Stimulated activated CD8-positive, alpha-beta memory T cell treated with anti-CD3 and anti-CD28 coated beads, Interleukin-7, amount 100 ng/mL, for 4 hours (primary cell): ENCODE measurements around the gene LRGUK.

Experiments
- DNase-seq, 2 donors: peaks; one replicate each; pipeline ENCODE4 v3.0.0-alpha.2; 2020; ENCODE audit warnings: low read depth in 2 of 2

LRGUK gene

GRCh38 chr7:134126146-134126545 is 994 bp upstream of the LRGUK start:
- DNase-seq, result no peak

GRCh38 chr7:134126596-134126965 is 559 bp upstream of the LRGUK start:
- DNase-seq, result no peak

- DNase-seq, result no peak
Observed at GRCh38 chr7:134128829-134129228, 1.7 kb downstream of the LRGUK start.

GRCh38 chr7:134129856-134130523 is 2.9 kb downstream of the LRGUK start:
- DNase-seq, result no peak

- no peak for DNase-seq
Observed at GRCh38 chr7:134134004-134134403, 6.9 kb downstream of the LRGUK start.

GRCh38 chr7:134140889-134141867 is 14.0 kb downstream of the LRGUK start:
- peak in 1 of 2 donors; percentile 3 for DNase-seq

- DNase-seq, result no peak
Observed at GRCh38 chr7:134141868-134142264, 14.7 kb downstream of the LRGUK start.

GRCh38 chr7:134153493-134154136 is 26.5 kb downstream of the LRGUK start:
- DNase-seq, result no peak

GRCh38 chr7:134154581-134155130 is 27.5 kb downstream of the LRGUK start:
- DNase-seq, result no peak

GRCh38 chr7:134155206-134155605 is 28.1 kb downstream of the LRGUK start:
- DNase-seq, result no peak

GRCh38 chr7:134155871-134156270 is 28.7 kb downstream of the LRGUK start:
- no peak for DNase-seq

GRCh38 chr7:134165252-134165651 is 38.1 kb downstream of the LRGUK start:
- no peak for DNase-seq

GRCh38 chr7:134167250-134167649 is 40.1 kb downstream of the LRGUK start:
- no peak for DNase-seq

GRCh38 chr7:134167841-134168240 is 40.7 kb downstream of the LRGUK start:
- no peak for DNase-seq

- DNase-seq, result no peak
Observed at GRCh38 chr7:134174795-134175261, 47.7 kb downstream of the LRGUK start.

- no peak for DNase-seq
Observed at GRCh38 chr7:134175334-134176036, 48.3 kb downstream of the LRGUK start.

GRCh38 chr7:134176037-134176350 is 48.9 kb downstream of the LRGUK start:
- no peak for DNase-seq

- no peak for DNase-seq
Observed at GRCh38 chr7:134179036-134180011, 52.2 kb downstream of the LRGUK start.

- DNase-seq, result no peak
Observed at GRCh38 chr7:134180376-134180775, 53.2 kb downstream of the LRGUK start.

GRCh38 chr7:134182078-134182477 is 54.9 kb downstream of the LRGUK start:
- no peak for DNase-seq
